IgD-negative memory B cell (primary cell): ENCODE results near the gene TMEM267. TPM values are rescaled to one million over a fixed set of nuclear protein-coding genes. Genes with fewer than 3 reads are reported as not detected.
"Not testable (repeated sequence)": the region's sequence is repeated elsewhere in the genome, so short reads cannot be mapped to it uniquely, and the experiment has no call there.

Experiments used
- H3K27ac Mint-ChIP-seq, 3 donors: one replicate each; pipeline ENCODE4 v1.8.0; 2020 to 2022; ENCODE audit warnings: mild to moderate bottlenecking in 3 of 3, mixed read lengths in 3 of 3, moderate library complexity in 1 of 3
- H3K27me3 Mint-ChIP-seq: one replicate; pipeline ENCODE4 v1.8.0; 2021; ENCODE audit warnings: mixed read lengths
- H3K36me3 Mint-ChIP-seq: one replicate; pipeline ENCODE4 v1.8.0; 2020; ENCODE audit warnings: mild to moderate bottlenecking, mixed read lengths
- H3K4me1 Mint-ChIP-seq, 3 donors: one replicate each; pipeline ENCODE4 v1.8.0; 2020 to 2022; ENCODE audit warnings: mixed read lengths in 3 of 3, mild to moderate bottlenecking in 1 of 3
- H3K4me3 Mint-ChIP-seq, 4 donors: one replicate each; pipeline ENCODE4 v1.8.0; 2020 to 2022; ENCODE audit warnings: mild to moderate bottlenecking in 4 of 4, mixed read lengths in 4 of 4, moderate library complexity in 3 of 4
- H3K9me3 Mint-ChIP-seq, 3 donors: one replicate each; pipeline ENCODE4 v1.8.0; 2020 to 2021; ENCODE audit warnings: mixed read lengths in 3 of 3, mild to moderate bottlenecking in 1 of 3
- polyA plus RNA-seq: library from polyadenylated mRNA; unstranded; fragments of 300-500 nt; fragmentation: Illumina TruSeq; gene quantifications from one replicate; pipeline ENCODE4 v1.2.3, GENCODE V29; 2021

Gene TMEM267
- polyA plus RNA-seq, 1 donor from 2014 or later = 21.2 TPM

GRCh38 chr5:43427306-43427705 lies 56.4 kb downstream of the TMEM267 start:
- Mint-ChIP-seq H3K4me3 (no peak overlapping the region), H3K27me3 (peaks cover 1% of the 10 kb centered on the region), H3K36me3 (peaks cover 3% of the 10 kb centered on the region), H3K27ac (no peak overlapping the region), H3K9me3 (peaks cover 0 to 2% (median 0%) of the 10 kb centered on the region in 3 donors), H3K4me1 (peaks cover 0 to 2% (median 0%) of the 10 kb centered on the region in 3 donors)

- Mint-ChIP-seq H3K4me1 (peaks cover 0 to 1% (median 0%) of the 10 kb centered on the region in 3 donors), H3K9me3 (peaks cover 0 to 2% (median 0%) of the 10 kb centered on the region in 3 donors), H3K27ac (no peak overlapping the region), H3K27me3 (peaks cover 3% of the 10 kb centered on the region), H3K4me3 (no peak overlapping the region), H3K36me3 (peaks cover under 1% of the 10 kb centered on the region)
Measured at GRCh38 chr5:43425983-43426382, 57.7 kb downstream of the TMEM267 start.

DNA sequence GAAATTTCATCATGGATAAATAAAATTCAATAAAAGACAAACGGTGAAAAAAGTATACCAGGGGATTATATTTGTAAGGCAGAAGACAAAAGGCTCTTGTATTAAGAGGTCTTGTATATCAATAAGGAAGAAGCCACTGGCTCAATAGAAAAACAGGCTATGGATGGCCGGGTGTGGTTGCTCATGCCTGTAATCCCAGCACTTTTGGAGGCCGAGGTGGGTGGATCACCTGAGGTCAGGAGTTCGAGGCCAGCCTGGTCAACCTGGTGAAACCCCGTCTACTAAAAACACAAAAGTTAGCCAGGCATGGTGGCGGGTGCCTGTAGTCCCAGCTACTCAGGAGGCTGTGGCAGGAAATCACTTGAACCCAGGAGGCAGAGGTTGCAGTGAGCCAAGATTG lies 60.6 kb downstream of the TMEM267 start:
- H3K9me3 Mint-ChIP-seq, H3K27ac Mint-ChIP-seq, H3K27me3 Mint-ChIP-seq, H3K36me3 Mint-ChIP-seq, H3K4me1 Mint-ChIP-seq, H3K4me3 Mint-ChIP-seq: not testable (repeated sequence)

GRCh38 chr5:43422143-43422542 lies 61.5 kb downstream of the TMEM267 start:
- H3K36me3 Mint-ChIP-seq = no peaks in the 10 kb centered on the region
- H3K9me3 Mint-ChIP-seq = no peaks in the 10 kb centered on the region
- H3K4me3 Mint-ChIP-seq = no peak overlapping the region
- H3K27me3 Mint-ChIP-seq = peaks cover 3% of the 10 kb centered on the region
- no peaks in the 10 kb centered on the region for H3K4me1 Mint-ChIP-seq
- H3K27ac Mint-ChIP-seq = no peak overlapping the region

GRCh38 chr5:43421450-43422133 lies 62.1 kb downstream of the TMEM267 start:
- no peaks in the 10 kb centered on the region for H3K4me1 Mint-ChIP-seq
- no peak overlapping the region for H3K27ac Mint-ChIP-seq
- H3K4me3 Mint-ChIP-seq = no peak overlapping the region
- peaks cover 1% of the 10 kb centered on the region for H3K27me3 Mint-ChIP-seq
- no peaks in the 10 kb centered on the region for H3K36me3 Mint-ChIP-seq
- no peaks in the 10 kb centered on the region for H3K9me3 Mint-ChIP-seq

GRCh38 chr5:43420241-43420640 lies 63.4 kb downstream of the TMEM267 start:
- no peak overlapping the region for H3K27ac Mint-ChIP-seq
- no peaks in the 10 kb centered on the region for H3K36me3 Mint-ChIP-seq
- no peak overlapping the region for H3K4me3 Mint-ChIP-seq
- peaks cover 1% of the 10 kb centered on the region for H3K27me3 Mint-ChIP-seq
- no peaks in the 10 kb centered on the region for H3K4me1 Mint-ChIP-seq
- no peaks in the 10 kb centered on the region for H3K9me3 Mint-ChIP-seq

- Mint-ChIP-seq H3K4me1 (no peaks in the 10 kb centered on the region), H3K4me3 (no peak overlapping the region), H3K27me3 (peaks cover 1% of the 10 kb centered on the region), H3K27ac (no peak overlapping the region), H3K36me3 (no peaks in the 10 kb centered on the region), H3K9me3 (no peaks in the 10 kb centered on the region)
Measured at GRCh38 chr5:43418561-43418960, 65.1 kb downstream of the TMEM267 start.

DNA sequence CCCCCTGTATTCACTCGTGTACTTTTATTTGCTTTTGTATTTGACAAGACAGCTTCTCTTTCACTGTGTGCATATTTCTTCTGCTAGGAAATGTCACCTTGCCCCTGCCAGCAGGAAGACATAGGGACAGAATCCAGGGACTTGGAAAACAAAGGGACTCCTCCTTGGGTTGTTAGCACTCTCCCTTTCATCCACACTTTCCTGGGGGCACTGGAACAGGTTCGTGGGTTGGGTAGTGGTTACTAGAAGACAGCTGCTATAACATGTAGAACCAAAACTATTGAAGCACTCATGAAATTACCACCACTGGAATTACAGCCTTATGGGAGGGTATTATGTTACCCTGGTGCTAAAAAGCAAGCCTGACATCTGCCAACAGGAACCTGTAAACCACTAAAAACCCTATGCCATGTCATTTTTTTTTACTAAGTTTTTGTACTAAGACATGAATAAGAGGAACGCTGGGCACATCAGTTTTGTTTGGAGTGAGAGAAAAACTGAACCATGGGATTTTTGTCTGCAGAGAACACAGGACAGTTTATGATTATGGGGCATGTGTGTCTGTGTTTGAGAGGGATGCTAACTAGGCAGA lies 66.8 kb downstream of the TMEM267 start:
- Mint-ChIP-seq H3K4me1 (no peaks in the 10 kb centered on the region), H3K27ac (no peak overlapping the region), H3K4me3 (no peak overlapping the region), H3K9me3 (no peaks in the 10 kb centered on the region), H3K36me3 (no peaks in the 10 kb centered on the region), H3K27me3 (peaks cover 1% of the 10 kb centered on the region)

DNA sequence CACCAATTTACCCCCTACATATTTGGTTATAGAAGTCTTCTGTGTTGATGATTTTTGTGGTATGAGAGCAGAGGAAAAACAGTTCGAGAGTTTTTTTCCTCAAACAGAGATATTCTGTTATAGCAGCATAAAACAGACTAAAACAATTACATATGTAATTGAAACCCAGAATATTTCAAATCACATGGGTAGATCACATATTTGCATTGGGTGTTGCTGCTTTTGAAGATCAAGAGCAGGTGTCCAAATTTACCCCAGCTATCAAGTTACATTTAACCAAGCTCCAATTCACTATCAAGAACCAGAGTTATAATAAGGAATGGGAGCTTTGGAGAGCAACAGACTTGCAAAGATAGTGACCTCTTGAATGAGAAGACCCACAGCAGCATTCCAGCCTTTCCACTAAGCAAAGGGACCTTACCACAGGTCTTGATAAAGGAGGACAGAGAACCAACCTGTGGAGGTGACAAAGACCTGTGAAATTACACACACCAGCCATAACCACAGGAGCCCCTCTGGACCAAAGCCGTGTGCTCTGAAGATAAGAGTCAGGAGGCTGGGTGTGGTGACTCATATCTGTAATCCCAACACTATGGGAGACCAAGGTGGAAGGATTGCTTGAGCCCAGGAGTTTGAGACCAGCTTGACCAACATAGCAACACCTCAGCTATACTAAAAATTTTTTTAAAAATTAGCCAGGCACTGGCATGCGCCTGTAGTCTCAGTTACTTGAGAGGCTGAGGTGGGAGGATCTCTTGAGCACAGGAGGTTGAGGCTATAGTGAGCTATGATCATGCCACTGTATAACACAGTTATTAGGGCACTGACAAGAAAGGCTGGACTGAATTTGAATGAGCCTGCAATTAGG lies 67.5 kb downstream of the TMEM267 start:
- H3K4me1 Mint-ChIP-seq = no peaks in the 10 kb centered on the region
- no peak overlapping the region for H3K27ac Mint-ChIP-seq
- no peaks in the 10 kb centered on the region for H3K9me3 Mint-ChIP-seq
- H3K36me3 Mint-ChIP-seq = no peaks in the 10 kb centered on the region
- H3K27me3 Mint-ChIP-seq = no peaks in the 10 kb centered on the region
- no peak overlapping the region for H3K4me3 Mint-ChIP-seq

DNA sequence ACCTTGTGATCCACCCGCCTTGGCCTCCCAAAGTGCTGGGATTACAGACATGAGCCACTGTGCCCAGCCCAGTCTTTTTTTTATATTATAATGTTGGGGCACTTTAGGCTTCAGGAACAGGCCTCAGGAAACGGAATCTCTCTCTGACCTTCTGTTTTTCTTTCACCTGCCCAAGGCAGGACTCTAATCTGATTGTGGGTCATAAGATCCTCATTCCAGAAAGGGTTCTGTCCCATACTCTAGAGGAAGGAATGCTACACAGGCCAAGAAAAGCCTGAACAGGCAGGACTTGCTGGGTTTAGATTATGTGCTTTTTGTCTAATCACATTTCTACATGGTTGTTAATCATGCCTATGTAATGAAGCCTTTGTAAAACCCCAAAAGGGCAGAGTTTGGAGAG lies 69.7 kb downstream of the TMEM267 start:
- Mint-ChIP-seq H3K27me3 (no peaks in the 10 kb centered on the region), H3K4me3 (no peak overlapping the region), H3K27ac (no peak overlapping the region), H3K36me3 (no peaks in the 10 kb centered on the region), H3K4me1 (no peaks in the 10 kb centered on the region), H3K9me3 (no peaks in the 10 kb centered on the region)

DNA sequence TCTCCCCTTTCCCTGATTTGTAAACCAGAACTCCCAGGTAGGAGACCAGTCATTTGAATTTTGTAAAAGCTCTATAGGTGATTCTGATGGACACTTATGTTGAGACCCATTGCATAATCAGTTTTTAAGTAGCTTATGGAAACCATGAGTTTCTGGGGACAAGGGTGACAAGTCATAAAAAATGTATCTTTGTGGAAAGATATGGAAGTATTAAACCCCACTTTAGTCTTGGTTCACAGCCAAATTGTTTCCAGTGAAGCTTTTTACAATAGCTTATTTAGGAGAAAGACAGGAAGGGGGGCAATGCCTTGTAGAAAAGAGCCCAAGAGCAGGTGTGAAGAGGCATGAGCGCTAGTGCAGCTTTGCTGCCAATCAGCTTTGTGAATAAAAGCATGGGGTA lies 71.0 kb downstream of the TMEM267 start:
- Mint-ChIP-seq H3K36me3 (no peaks in the 10 kb centered on the region), H3K4me1 (no peaks in the 10 kb centered on the region), H3K27me3 (no peaks in the 10 kb centered on the region), H3K9me3 (peaks cover 0 to under 1% (median 0%) of the 10 kb centered on the region in 3 donors), H3K4me3 (no peak overlapping the region), H3K27ac (no peak overlapping the region)

- H3K27ac Mint-ChIP-seq = no peak within 1 kb of the TSS
- no peaks in the 10 kb centered on the region for H3K27me3 Mint-ChIP-seq
- no peaks in the 10 kb centered on the region for H3K4me1 Mint-ChIP-seq
- H3K4me3 Mint-ChIP-seq = no peak within 1 kb of the TSS
- no peaks in the 10 kb centered on the region for H3K36me3 Mint-ChIP-seq
- peaks cover 0 to 3% (median 0%) of the 10 kb centered on the region in 3 donors for H3K9me3 Mint-ChIP-seq
Measured at GRCh38 chr5:43412156-43412555, 71.5 kb downstream of the TMEM267 start, which contains the start of gene CCL28. TSS of gene CCL28 (minus strand) at chr5:43412391. CDS start at chr5:43412316, 75 bp downstream.

- peaks cover 0 to 3% (median 0%) of the 10 kb centered on the region in 3 donors for H3K9me3 Mint-ChIP-seq
- H3K4me1 Mint-ChIP-seq = no peaks in the 10 kb centered on the region
- H3K27me3 Mint-ChIP-seq = no peaks in the 10 kb centered on the region
- no peaks in the 10 kb centered on the region for H3K36me3 Mint-ChIP-seq
- H3K27ac Mint-ChIP-seq = no peak overlapping the region
- H3K4me3 Mint-ChIP-seq = no peak overlapping the region
Measured at GRCh38 chr5:43411495-43411894, 72.2 kb downstream of the TMEM267 start.

DNA sequence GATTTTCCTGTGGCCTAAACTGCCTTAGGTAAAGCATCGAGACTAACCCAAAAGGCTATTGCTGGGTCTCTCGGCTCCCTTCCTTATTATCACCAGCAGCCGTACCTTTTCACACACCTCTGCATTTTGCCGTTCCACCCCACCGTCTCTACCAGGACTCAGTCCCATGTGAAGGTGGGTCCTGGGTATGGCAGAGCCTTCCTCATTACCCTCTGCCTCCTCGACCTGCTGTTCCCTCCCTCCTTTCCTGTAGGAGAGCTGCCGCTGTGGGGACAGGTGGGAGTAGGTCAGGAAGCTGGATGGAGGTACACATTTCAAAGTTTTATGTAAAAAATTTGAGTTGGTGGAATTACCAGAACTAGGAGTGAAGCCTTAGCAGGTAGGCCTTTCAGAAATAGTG lies 73.3 kb downstream of the TMEM267 start:
- H3K4me1 Mint-ChIP-seq = no peaks in the 10 kb centered on the region
- H3K4me3 Mint-ChIP-seq = no peak overlapping the region
- H3K9me3 Mint-ChIP-seq = peaks cover 0 to 3% (median 0%) of the 10 kb centered on the region in 3 donors
- H3K27me3 Mint-ChIP-seq = no peaks in the 10 kb centered on the region
- H3K27ac Mint-ChIP-seq = no peak overlapping the region
- no peaks in the 10 kb centered on the region for H3K36me3 Mint-ChIP-seq

- H3K27ac Mint-ChIP-seq = no peak overlapping the region
- H3K4me1 Mint-ChIP-seq = no peaks in the 10 kb centered on the region
Measured at GRCh38 chr5:43409809-43410271, 73.8 kb downstream of the TMEM267 start.

More at GRCh38 chr5:43409809-43410271, 73.8 kb downstream of the TMEM267 start:
- H3K9me3 Mint-ChIP-seq = peaks cover 0 to 3% (median 0%) of the 10 kb centered on the region in 3 donors
- H3K36me3 Mint-ChIP-seq = no peaks in the 10 kb centered on the region
- H3K27me3 Mint-ChIP-seq = no peaks in the 10 kb centered on the region
- H3K4me3 Mint-ChIP-seq = no peak overlapping the region
